HG03354 (cell line): ENCODE data around the gene RIN1.

Experiments used
- ATAC-seq: cut with Tn5 transposase; IDR thresholded peaks from one replicate; pipeline ENCODE4 v1.9.1; 2021; ENCODE audit warnings: mild to moderate bottlenecking; ENCODE audit not compliant: unreplicated experiment, poor library complexity, severe bottlenecking

RIN1 gene

GRCh38 chr11:66337103-66337899 is 1.1 kb upstream of the RIN1 start:
- peak; percentile 8 for ATAC-seq

- ATAC-seq = no peak
Observed at GRCh38 chr11:66335531-66336233, 552 bp downstream of the RIN1 start.

GRCh38 chr11:66334605-66335442 is 1.4 kb downstream of the RIN1 start:
- ATAC-seq = no peak

GRCh38 chr11:66333896-66334604 is 2.2 kb downstream of the RIN1 start:
- no peak for ATAC-seq

- ATAC-seq = no peak
Observed at GRCh38 chr11:66333220-66333877, 2.9 kb downstream of the RIN1 start.

- no peak for ATAC-seq
Observed at GRCh38 chr11:66332371-66333219, 3.6 kb downstream of the RIN1 start.

- no peak for ATAC-seq
Observed at GRCh38 chr11:66331542-66332370, 4.5 kb downstream of the RIN1 start.

GRCh38 chr11:66330931-66331330 is 5.3 kb downstream of the RIN1 start:
- no peak for ATAC-seq

GRCh38 chr11:66329165-66329673 is 7.0 kb downstream of the RIN1 start:
- ATAC-seq = no peak

- peak; percentile 76 for ATAC-seq
Observed at GRCh38 chr11:66328302-66329144, 7.7 kb downstream of the RIN1 start.

GRCh38 chr11:66328031-66328301 is 8.3 kb downstream of the RIN1 start:
- ATAC-seq = no peak

- ATAC-seq = no peak
Observed at GRCh38 chr11:66327171-66328030, 8.8 kb downstream of the RIN1 start.

- no peak for ATAC-seq
Observed at GRCh38 chr11:66326261-66327111, 9.7 kb downstream of the RIN1 start.

- ATAC-seq = no peak
Observed at GRCh38 chr11:66325263-66325671, 11.0 kb downstream of the RIN1 start.

GRCh38 chr11:66324664-66325063 is 11.6 kb downstream of the RIN1 start:
- ATAC-seq = no peak
